ENCODE measurements around the gene GRID2IP.

The GRID2IP gene

DNA sequence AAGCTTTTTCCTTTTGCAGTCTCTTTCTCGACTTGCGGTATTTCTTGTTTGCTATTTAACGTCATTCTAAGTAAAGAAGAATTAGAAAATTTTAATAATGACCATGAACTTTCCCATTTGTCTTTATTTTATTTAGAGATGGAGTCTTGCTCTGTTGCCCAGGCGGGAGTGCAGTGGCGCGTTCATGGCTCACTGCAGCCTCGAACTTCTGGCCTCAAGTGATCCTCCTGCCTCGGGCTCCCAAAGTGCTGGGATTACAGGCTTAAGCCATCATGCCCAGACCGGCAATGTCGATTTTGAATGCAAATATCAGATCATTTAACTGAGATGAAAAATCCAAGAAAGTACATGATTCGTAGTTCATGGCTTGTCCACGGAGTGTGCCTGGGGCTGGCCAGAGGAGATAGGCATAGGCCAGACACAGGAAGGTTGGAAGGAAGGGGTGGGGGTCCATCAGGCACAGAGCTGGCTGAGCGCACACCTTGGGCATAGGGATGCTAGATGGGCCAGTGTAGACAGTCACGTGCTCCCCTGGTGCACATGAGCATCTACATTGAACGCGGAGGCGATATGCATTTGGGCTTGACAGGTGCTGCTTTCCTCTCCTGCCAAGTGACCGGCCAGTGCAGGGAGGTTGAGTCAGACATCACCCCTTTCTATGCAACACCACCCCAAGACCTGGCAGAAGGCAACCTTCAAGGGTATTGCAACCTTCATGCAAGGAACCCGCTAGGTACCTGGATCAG, 64.7 kb downstream of the GRID2IP start:
- TF ChIP-seq, protein P1, sequence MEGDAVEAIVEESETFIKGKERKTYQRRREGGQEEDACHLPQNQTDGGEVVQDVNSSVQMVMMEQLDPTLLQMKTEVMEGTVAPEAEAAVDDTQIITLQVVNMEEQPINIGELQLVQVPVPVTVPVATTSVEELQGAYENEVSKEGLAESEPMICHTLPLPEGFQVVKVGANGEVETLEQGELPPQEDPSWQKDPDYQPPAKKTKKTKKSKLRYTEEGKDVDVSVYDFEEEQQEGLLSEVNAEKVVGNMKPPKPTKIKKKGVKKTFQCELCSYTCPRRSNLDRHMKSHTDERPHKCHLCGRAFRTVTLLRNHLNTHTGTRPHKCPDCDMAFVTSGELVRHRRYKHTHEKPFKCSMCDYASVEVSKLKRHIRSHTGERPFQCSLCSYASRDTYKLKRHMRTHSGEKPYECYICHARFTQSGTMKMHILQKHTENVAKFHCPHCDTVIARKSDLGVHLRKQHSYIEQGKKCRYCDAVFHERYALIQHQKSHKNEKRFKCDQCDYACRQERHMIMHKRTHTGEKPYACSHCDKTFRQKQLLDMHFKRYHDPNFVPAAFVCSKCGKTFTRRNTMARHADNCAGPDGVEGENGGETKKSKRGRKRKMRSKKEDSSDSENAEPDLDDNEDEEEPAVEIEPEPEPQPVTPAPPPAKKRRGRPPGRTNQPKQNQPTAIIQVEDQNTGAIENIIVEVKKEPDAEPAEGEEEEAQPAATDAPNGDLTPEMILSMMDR (IDR thresholded peaks at IDR 0.05), result no peak

- TF ChIP-seq, protein P1 (IDR thresholded peaks at IDR 0.05), result no peak
Observed at GRCh38 chr7:6482743-6483119, 68.5 kb downstream of the GRID2IP start.

DNA sequence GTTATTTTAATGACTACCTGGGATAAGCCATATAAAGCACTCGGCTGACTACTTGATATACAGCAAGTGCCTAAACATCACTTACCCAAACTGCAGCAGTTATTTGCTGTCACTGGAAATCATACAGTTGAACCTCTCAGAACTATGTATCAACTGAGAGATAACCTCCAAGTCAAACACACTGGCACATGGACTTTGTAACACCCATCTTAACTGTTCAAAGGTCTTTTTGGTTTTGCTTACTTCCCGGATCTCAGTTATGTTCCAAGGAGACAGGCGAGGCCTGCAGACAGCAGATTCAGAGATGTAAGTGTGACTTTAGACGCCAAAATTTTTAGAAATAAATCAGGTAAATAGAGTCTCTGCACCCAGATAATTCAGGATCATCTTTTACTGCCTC, 69.0 kb downstream of the GRID2IP start:
- TF ChIP-seq, protein P1 (IDR thresholded peaks at IDR 0.05), result no peak

DNA sequence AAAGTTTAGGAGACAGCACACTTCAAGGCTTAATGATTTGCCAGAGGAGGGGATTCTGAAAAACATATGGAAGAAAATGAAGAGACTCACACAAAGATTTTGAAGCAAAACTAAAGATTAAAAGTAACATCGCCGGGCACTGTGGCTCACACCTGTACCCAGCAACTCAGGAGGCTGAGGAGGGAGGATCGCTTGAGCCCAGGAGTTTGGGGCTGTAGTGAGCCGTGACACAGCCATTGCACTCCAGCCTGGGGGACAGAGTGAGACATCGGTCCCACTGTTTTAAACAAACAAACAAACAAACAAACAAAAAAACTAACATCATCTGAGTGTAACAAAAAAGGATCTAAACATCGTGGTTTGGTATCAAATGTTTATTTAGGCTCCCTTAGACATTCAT, 69.8 kb downstream of the GRID2IP start:
- TF ChIP-seq, protein P1 (IDR thresholded peaks at IDR 0.05), result no peak

- TF ChIP-seq, protein P1 (IDR thresholded peaks at IDR 0.05), result no peak
Observed at GRCh38 chr7:6480323-6480660, 71.0 kb downstream of the GRID2IP start.

DNA sequence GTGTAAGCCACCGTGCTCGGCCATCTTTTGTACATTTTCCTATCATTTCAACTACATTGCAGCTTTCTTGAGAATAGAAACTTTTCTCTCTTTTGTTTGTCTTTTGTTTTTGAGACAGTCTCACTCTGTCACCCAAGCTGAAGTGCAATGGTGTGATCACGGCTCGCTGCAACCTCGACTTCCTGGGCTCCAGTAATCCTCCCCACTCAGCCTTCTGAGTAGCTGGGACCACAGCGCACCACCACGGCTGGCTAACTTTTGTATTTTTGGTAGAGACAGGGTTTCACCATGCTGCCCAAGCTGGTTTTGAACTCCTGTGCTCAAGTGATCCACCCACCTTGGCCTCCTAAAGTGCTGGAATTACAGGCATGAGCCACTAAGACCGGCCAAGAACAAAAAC, 72.2 kb downstream of the GRID2IP start:
- TF ChIP-seq, protein P1 (IDR thresholded peaks at IDR 0.05), result no peak

DNA sequence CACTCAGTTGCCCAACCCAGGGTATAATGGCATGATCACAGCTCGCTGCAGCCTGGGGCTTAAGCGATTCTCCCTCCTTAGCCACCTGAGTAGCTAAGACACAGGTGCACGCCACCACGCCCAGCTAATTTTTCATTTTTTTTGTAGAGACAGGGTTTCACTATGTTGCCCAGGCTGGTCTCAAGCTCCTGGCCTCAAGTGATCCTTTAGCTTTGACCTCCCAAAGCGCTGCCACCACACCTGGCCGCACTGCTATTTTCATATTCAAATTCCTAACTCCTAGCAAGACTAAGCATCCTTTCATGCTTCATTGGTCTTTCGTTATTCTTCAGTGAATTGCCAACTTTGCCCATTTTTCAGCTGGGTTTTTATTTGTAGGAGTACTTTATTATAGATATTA, 73.1 kb downstream of the GRID2IP start:
- TF ChIP-seq, protein P1 (IDR thresholded peaks at IDR 0.05), result no peak

GRCh38 chr7:6477318-6477660, 74.0 kb downstream of the GRID2IP start:
- TF ChIP-seq, protein P1 (IDR thresholded peaks at IDR 0.05), result no peak
